ENCODE data around the gene FOXD4L1. TPM values are rescaled to one million over a fixed set of nuclear protein-coding genes. Genes with fewer than 3 reads are reported as not detected.
"Not testable (repeated sequence)": the region's sequence is repeated elsewhere in the genome, so short reads cannot be mapped to it uniquely, and the experiment has no call there.

Gene FOXD4L1
- total and polyA plus RNA-seq, 4 donors, result 0.03 to 0.34 (median 0.28) TPM; not detected in 1

DNA sequence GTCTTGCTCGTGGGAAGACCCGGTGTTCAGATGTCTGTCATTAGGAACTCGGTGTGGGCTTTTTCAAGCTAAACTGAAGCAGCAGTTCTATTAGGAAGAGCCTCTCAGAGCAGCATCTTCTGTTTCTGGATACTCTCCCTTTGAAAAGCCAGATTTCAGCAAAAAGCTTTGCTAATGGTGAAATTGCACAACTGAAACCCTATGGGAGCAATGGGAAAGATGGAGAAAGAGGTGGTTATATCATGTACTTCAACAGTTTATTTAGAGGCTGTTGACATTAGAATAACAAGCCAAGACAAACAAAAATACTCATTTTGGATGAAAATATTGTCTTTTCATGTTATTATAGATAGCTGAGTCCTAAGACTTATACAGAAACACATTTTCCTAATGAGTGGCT is 30.4 kb downstream of the FOXD4L1 start:
- not testable (repeated sequence) for ATAC-seq (ENCODE audit: insufficient read depth, low FRiP score); H3K9me3 ChIP-seq (ENCODE audit: control insufficient read depth in 4 of 4, insufficient read depth in 3 of 4, low read length in 3 of 4); DNase-seq; H3K27ac ChIP-seq (ENCODE audit: low read depth in 1 of 2, low read length in 1 of 2); H3K27me3 ChIP-seq (ENCODE audit: control insufficient read depth in 3 of 3, insufficient read depth in 3 of 3, low read length in 2 of 3); H3K9ac ChIP-seq (ENCODE audit: insufficient read depth in 1 of 2, low read length in 2 of 2); H3K36me3 ChIP-seq (ENCODE audit: control insufficient read depth in 4 of 4, insufficient read depth in 4 of 4, low read length in 4 of 4); H3K4me1 ChIP-seq (ENCODE audit: control insufficient read depth in 5 of 5, insufficient read depth in 5 of 5, low read length in 5 of 5); H3K4me3 ChIP-seq
- WGBS, 2 donors, result 63 to 95% methylated on average over 3 of the region's 3 CpGs

GRCh38 chr2:113532991-113533390 is 34.5 kb downstream of the FOXD4L1 start:
- H3K9me3 ChIP-seq (ENCODE audit: control insufficient read depth in 4 of 4, insufficient read depth in 3 of 4, low read length in 3 of 4); H3K27me3 ChIP-seq (ENCODE audit: control insufficient read depth in 3 of 3, insufficient read depth in 3 of 3, low read length in 2 of 3); ATAC-seq (ENCODE audit: insufficient read depth, low FRiP score); H3K4me1 ChIP-seq (ENCODE audit: control insufficient read depth in 5 of 5, insufficient read depth in 5 of 5, low read length in 5 of 5); H3K27ac ChIP-seq (ENCODE audit: low read depth in 1 of 2, low read length in 1 of 2); H3K36me3 ChIP-seq (ENCODE audit: control insufficient read depth in 4 of 4, insufficient read depth in 4 of 4, low read length in 4 of 4); DNase-seq; H3K9ac ChIP-seq (ENCODE audit: insufficient read depth in 1 of 2, low read length in 2 of 2); H3K4me3 ChIP-seq: not testable (repeated sequence)
- WGBS, 2 donors, result 75 to 86% methylated on average over 1 of the region's 4 CpGs

GRCh38 chr2:113536573-113536972 is 38.1 kb downstream of the FOXD4L1 start:
- H3K4me1 ChIP-seq (ENCODE audit: control insufficient read depth in 5 of 5, insufficient read depth in 5 of 5, low read length in 5 of 5); H3K9ac ChIP-seq (ENCODE audit: insufficient read depth in 1 of 2, low read length in 2 of 2); H3K27ac ChIP-seq (ENCODE audit: low read depth in 1 of 2, low read length in 1 of 2); H3K9me3 ChIP-seq (ENCODE audit: control insufficient read depth in 4 of 4, insufficient read depth in 3 of 4, low read length in 3 of 4); H3K36me3 ChIP-seq (ENCODE audit: control insufficient read depth in 4 of 4, insufficient read depth in 4 of 4, low read length in 4 of 4); H3K27me3 ChIP-seq (ENCODE audit: control insufficient read depth in 3 of 3, insufficient read depth in 3 of 3, low read length in 2 of 3); DNase-seq; H3K4me3 ChIP-seq: not testable (repeated sequence)
- peak; percentile 75 for ATAC-seq (ENCODE audit: insufficient read depth, low FRiP score)
- 54 to 83% methylated on average over 6 of the region's 6 CpGs for WGBS, 2 donors

DNA sequence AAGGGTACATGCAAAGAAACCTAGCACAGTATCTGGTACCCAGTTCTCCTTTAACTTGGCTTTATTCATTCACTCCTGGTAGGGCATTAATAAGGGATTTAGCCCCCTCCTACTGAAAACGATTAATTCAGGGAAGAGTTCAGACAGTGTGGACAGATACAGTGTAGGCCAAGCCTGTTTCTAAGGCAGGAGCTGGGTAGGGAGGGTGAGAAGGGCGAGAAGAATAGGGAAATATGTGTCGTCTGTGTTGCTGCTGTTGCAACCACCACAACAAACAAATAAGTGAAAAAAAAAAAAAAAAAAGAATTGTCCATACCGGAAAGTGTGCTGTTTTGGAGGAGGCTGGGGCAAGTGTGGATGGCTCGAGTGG is 42.4 kb downstream of the FOXD4L1 start:
- H3K9me3 ChIP-seq (ENCODE audit: control insufficient read depth in 4 of 4, insufficient read depth in 3 of 4, low read length in 3 of 4); H3K9ac ChIP-seq (ENCODE audit: insufficient read depth in 1 of 2, low read length in 2 of 2); H3K27me3 ChIP-seq (ENCODE audit: control insufficient read depth in 3 of 3, insufficient read depth in 3 of 3, low read length in 2 of 3); ATAC-seq (ENCODE audit: insufficient read depth, low FRiP score); H3K36me3 ChIP-seq (ENCODE audit: control insufficient read depth in 4 of 4, insufficient read depth in 4 of 4, low read length in 4 of 4); H3K4me3 ChIP-seq; H3K4me1 ChIP-seq (ENCODE audit: control insufficient read depth in 5 of 5, insufficient read depth in 5 of 5, low read length in 5 of 5); H3K27ac ChIP-seq (ENCODE audit: low read depth in 1 of 2, low read length in 1 of 2): not testable (repeated sequence)
- DNase-seq, result peak in 1 of 3 donors; percentile 16
- 12 to 35% methylated on average over 3 to 4 of the region's 5 CpGs for WGBS, 2 donors

- Histone ChIP-seq H3K4me3 (peak overlapping the region; percentile 54), H3K27ac (ENCODE audit: low read depth in 1 of 2, low read length in 1 of 2) (peak overlapping the region; percentile 66 to 92)
- peak; percentile 65 to 77 (median 70) for DNase-seq
- ATAC-seq (ENCODE audit: insufficient read depth, low FRiP score), result peak; percentile 59
- H3K9ac ChIP-seq (ENCODE audit: insufficient read depth in 1 of 2, low read length in 2 of 2); H3K4me1 ChIP-seq (ENCODE audit: control insufficient read depth in 5 of 5, insufficient read depth in 5 of 5, low read length in 5 of 5); H3K36me3 ChIP-seq (ENCODE audit: control insufficient read depth in 4 of 4, insufficient read depth in 4 of 4, low read length in 4 of 4); H3K9me3 ChIP-seq (ENCODE audit: control insufficient read depth in 4 of 4, insufficient read depth in 3 of 4, low read length in 3 of 4); H3K27me3 ChIP-seq (ENCODE audit: control insufficient read depth in 3 of 3, insufficient read depth in 3 of 3, low read length in 2 of 3): not testable (repeated sequence)
- 1% methylated on average over 45 to 71 of the region's 71 CpGs for WGBS, 2 donors
Observed at GRCh38 chr2:113541204-113541975, 42.9 kb downstream of the FOXD4L1 start.

- H3K27me3 ChIP-seq (ENCODE audit: control insufficient read depth in 3 of 3, insufficient read depth in 3 of 3, low read length in 2 of 3); H3K4me1 ChIP-seq (ENCODE audit: control insufficient read depth in 5 of 5, insufficient read depth in 5 of 5, low read length in 5 of 5); H3K9ac ChIP-seq (ENCODE audit: insufficient read depth in 1 of 2, low read length in 2 of 2); H3K36me3 ChIP-seq (ENCODE audit: control insufficient read depth in 4 of 4, insufficient read depth in 4 of 4, low read length in 4 of 4); H3K9me3 ChIP-seq (ENCODE audit: control insufficient read depth in 4 of 4, insufficient read depth in 3 of 4, low read length in 3 of 4): not testable (repeated sequence)
- 1 to 2% methylated on average over 32 to 64 of the region's 64 CpGs for WGBS, 2 donors
- ATAC-seq (ENCODE audit: insufficient read depth, low FRiP score) (peak; percentile 68), DNase-seq (peak in 1 of 3 donors; percentile 15)
- peak overlapping the region; percentile 54 for H3K4me3 ChIP-seq
- peak overlapping the region; percentile 66 to 73 for H3K27ac ChIP-seq (ENCODE audit: low read depth in 1 of 2, low read length in 1 of 2)
Observed at GRCh38 chr2:113541976-113542485, 43.6 kb downstream of the FOXD4L1 start.

GRCh38 chr2:113542529-113542928 is 44.1 kb downstream of the FOXD4L1 start:
- not testable (repeated sequence) for H3K4me3 ChIP-seq
- peak; percentile 11 to 66 (median 30) for DNase-seq

More at GRCh38 chr2:113542529-113542928, 44.1 kb downstream of the FOXD4L1 start:
- H3K36me3 ChIP-seq (ENCODE audit: control insufficient read depth in 4 of 4, insufficient read depth in 4 of 4, low read length in 4 of 4); H3K9me3 ChIP-seq (ENCODE audit: control insufficient read depth in 4 of 4, insufficient read depth in 3 of 4, low read length in 3 of 4); H3K27me3 ChIP-seq (ENCODE audit: control insufficient read depth in 3 of 3, insufficient read depth in 3 of 3, low read length in 2 of 3); H3K9ac ChIP-seq (ENCODE audit: insufficient read depth in 1 of 2, low read length in 2 of 2); ATAC-seq (ENCODE audit: insufficient read depth, low FRiP score); H3K27ac ChIP-seq (ENCODE audit: low read depth in 1 of 2, low read length in 1 of 2); H3K4me1 ChIP-seq (ENCODE audit: control insufficient read depth in 5 of 5, insufficient read depth in 5 of 5, low read length in 5 of 5): not testable (repeated sequence)
- 28 to 50% methylated on average over 3 to 5 of the region's 9 CpGs for WGBS, 2 donors

Data from lung (tissue), 10 donors.